ENCODE data around the gene BEX3. TPM values are rescaled to one million over a fixed set of nuclear protein-coding genes. Genes with fewer than 3 reads are reported as not detected.

Gene BEX3
- total RNA-seq, 1 experiment from 2014 or later, result 380 TPM

- no peak for DNase-seq (ENCODE audit: low read depth)
These were observed 47.8 kb downstream of the BEX3 start for GRCh38 chrX:103423955-103424638.

Other genes with a start within 250 kb of the BEX3 start
- gene BEX4, start 161.4 kb upstream of the BEX3 start, total RNA-seq (2014; rRNA removed), result 1.5 and 1.9 TPM in 2 replicates
- gene TCEAL8, start 121.4 kb upstream of the BEX3 start, total RNA-seq (2014; rRNA removed), result 144 and 146 TPM in 2 replicates
- not detected in 2 replicates for gene TCEAL5, start 99.8 kb upstream of the BEX3 start, total RNA-seq (2014; rRNA removed)
- gene BEX2, start 65.5 kb upstream of the BEX3 start, total RNA-seq (2014; rRNA removed), result 0.57 and 0.58 TPM in 2 replicates
- gene TCEAL7, start 46.3 kb upstream of the BEX3 start, total RNA-seq (2014; rRNA removed), result 61.0 and 66.2 TPM in 2 replicates
- 224 and 277 TPM in 2 replicates for gene TCEAL9, start 20.0 kb upstream of the BEX3 start, total RNA-seq (2014; rRNA removed)
- gene RAB40A, start 143.0 kb downstream of the BEX3 start, total RNA-seq (2014; rRNA removed), result 0.11 and 0.38 TPM in 2 replicates
- 83.6 and 113 TPM in 2 replicates for gene TCEAL4, start 209.0 kb downstream of the BEX3 start, total RNA-seq (2014; rRNA removed)
- gene TCEAL3, start 231.4 kb downstream of the BEX3 start, total RNA-seq (2014; rRNA removed), result 38.6 and 39.7 TPM in 2 replicates